PC-3 (cell line): ENCODE measurements around the gene KLF11.

Experiments used
- EZH2 ChIP-seq: fragments of 300-600 bp; sonication (generic); IDR thresholded peaks from one replicate; pipeline ENCODE4 v1.6.1; 2017; ENCODE audit warnings: antibody characterized with exemption, mild to moderate bottlenecking, low read length; ENCODE audit not compliant: unreplicated experiment
- TF ChIP-seq, protein P1 (sequence below): fragments of 300-600 bp; sonication (generic); conservative IDR thresholded peaks from 2 replicates; pipeline ENCODE4 v1.5.1; 2017; ENCODE audit warnings: antibody characterized with exemption, low read depth, mild to moderate bottlenecking, low read length

DNA sequence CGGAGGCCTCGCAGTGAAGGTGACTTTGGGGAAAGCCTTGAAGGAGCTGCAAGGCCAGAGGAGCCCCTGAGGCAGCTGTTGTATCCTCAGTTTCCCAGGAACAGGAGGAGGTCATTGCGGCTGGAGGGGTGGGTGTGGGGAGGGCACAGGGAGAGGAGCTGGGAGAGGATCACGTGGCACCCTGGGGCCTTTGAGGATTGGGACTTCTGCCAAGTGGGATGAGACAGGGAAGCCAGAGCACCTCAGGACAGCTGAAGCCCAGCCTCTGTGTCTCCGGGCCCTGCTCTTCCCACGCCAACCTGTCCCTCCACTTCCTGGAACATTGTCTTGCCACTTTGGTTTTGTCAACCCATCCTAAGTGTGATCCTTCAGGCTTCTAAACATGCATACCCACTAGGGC lies 59.8 kb downstream of the KLF11 start:
- TF ChIP-seq, protein P1, sequence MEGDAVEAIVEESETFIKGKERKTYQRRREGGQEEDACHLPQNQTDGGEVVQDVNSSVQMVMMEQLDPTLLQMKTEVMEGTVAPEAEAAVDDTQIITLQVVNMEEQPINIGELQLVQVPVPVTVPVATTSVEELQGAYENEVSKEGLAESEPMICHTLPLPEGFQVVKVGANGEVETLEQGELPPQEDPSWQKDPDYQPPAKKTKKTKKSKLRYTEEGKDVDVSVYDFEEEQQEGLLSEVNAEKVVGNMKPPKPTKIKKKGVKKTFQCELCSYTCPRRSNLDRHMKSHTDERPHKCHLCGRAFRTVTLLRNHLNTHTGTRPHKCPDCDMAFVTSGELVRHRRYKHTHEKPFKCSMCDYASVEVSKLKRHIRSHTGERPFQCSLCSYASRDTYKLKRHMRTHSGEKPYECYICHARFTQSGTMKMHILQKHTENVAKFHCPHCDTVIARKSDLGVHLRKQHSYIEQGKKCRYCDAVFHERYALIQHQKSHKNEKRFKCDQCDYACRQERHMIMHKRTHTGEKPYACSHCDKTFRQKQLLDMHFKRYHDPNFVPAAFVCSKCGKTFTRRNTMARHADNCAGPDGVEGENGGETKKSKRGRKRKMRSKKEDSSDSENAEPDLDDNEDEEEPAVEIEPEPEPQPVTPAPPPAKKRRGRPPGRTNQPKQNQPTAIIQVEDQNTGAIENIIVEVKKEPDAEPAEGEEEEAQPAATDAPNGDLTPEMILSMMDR: no peak
- no peak for TF ChIP-seq EZH2
